Measurements from ENCODE around the gene MMEL1.

DNA sequence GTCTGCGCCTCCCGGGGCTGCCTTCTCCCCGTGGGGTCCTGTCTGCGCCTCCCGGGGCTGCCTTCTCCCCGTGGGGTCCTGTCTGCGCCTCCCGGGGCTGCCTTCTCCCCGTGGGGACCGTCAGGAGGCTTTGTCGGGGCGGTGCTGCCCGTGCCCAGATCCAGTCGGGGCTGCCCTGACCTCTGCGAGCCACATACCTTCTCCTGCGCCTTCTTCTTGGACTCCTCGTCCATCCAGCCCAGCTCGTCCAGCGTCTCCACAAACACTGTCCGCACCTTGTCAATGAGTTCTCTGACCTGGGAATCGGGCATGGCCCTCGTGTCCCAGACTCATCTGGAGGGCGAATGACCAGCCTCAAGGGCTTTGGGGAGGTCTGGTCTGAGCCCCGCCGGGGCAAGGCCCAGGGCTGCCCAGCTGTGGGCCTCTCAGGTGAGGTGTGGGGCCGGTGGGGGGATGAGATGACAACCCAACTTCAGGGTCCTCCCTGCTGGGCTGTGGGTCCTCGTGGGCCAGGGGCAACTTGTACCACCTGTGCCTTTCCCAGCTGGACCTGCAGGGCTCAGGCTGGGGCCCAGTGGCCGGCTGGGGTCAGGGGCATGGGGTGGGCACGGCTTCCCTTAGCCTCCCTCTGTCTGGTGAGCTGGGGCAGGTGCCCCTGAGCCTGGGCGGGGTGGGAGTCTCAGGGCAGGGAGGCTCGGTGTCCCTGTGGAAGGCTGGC lies 36.8 kb downstream of the MMEL1 start:
- no peak for TF ChIP-seq POLR2A (IDR thresholded peaks at IDR 0.05; ENCODE audit: low read depth)
- TF ChIP-seq, protein P1, sequence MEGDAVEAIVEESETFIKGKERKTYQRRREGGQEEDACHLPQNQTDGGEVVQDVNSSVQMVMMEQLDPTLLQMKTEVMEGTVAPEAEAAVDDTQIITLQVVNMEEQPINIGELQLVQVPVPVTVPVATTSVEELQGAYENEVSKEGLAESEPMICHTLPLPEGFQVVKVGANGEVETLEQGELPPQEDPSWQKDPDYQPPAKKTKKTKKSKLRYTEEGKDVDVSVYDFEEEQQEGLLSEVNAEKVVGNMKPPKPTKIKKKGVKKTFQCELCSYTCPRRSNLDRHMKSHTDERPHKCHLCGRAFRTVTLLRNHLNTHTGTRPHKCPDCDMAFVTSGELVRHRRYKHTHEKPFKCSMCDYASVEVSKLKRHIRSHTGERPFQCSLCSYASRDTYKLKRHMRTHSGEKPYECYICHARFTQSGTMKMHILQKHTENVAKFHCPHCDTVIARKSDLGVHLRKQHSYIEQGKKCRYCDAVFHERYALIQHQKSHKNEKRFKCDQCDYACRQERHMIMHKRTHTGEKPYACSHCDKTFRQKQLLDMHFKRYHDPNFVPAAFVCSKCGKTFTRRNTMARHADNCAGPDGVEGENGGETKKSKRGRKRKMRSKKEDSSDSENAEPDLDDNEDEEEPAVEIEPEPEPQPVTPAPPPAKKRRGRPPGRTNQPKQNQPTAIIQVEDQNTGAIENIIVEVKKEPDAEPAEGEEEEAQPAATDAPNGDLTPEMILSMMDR (IDR thresholded peaks at IDR 0.05): no peak
